CD4-positive, alpha-beta T cell (primary cell): ENCODE measurements around the gene RPL13A. TPM values are rescaled to one million over a fixed set of nuclear protein-coding genes. Genes with fewer than 3 reads are reported as not detected.

Experiments
- ATAC-seq: fragments of 200-7000 bp; cut with Tn5 transposase; one replicate; pipeline ENCODE4 v1.10.0; 2022; ENCODE audit warnings: mild to moderate bottlenecking; ENCODE audit not compliant: poor library complexity
- CTCF ChIA-PET: fragments of 350-600 bp; sonication (Branson Sonifier 250); formaldehyde crosslinking; loops from one replicate; lab custom pipeline; 2021; ENCODE audit warnings: antibody characterized with exemption, inconsistent platforms; lab: Charles Lee
- POLR2A ChIA-PET: fragments of 350-600 bp; sonication (Branson Sonifier 250); formaldehyde crosslinking; loops from one replicate; lab custom pipeline; 2021; ENCODE audit warnings: antibody characterized with exemption, inconsistent platforms; lab: Charles Lee
- DNase-seq, 14 experiments: peaks; one replicate each; pipeline ENCODE4 v3.0.0-alpha.2; 2013 to 2020; ENCODE audit warnings: mixed read lengths in 2 of 14
- H3K27ac ChIP-seq, 2 donors: one replicate each; pipeline versions ENCODE4 v1.5.1 to v1.7.0; 2013; ENCODE audit warnings: low read length in 2 of 2, low read depth in 1 of 2, mild to moderate bottlenecking in 1 of 2
- H3K27me3 ChIP-seq, 2 experiments: 1 replicate in 1 of 2; 2 replicates in 1 of 2; pipeline versions ENCODE4 v1.6.1 to v1.7.0; 2013; ENCODE audit warnings: low read length in 2 of 2, control low read depth in 1 of 2, mild to moderate bottlenecking in 1 of 2, moderate library complexity in 1 of 2; ENCODE audit not compliant: insufficient read depth in 2 of 2, control insufficient read depth in 1 of 2
- H3K36me3 ChIP-seq: one replicate; pipeline ENCODE4 v1.6.1; 2013; ENCODE audit warnings: low read length, control low read depth; ENCODE audit not compliant: insufficient read depth
- H3K4me1 ChIP-seq: one replicate; pipeline ENCODE4 v1.6.1; 2013; ENCODE audit warnings: low read length, control low read depth; ENCODE audit not compliant: insufficient read depth
- H3K4me3 ChIP-seq: one replicate; pipeline ENCODE4 v1.5.1; 2013; ENCODE audit warnings: mild to moderate bottlenecking, low read length, moderate library complexity
- H3K9me3 ChIP-seq, 2 experiments: 1 replicate in 1 of 2; 2 replicates in 1 of 2; pipeline versions ENCODE4 v1.6.1 to v1.7.0; 2013; ENCODE audit warnings: low read length in 2 of 2, mild to moderate bottlenecking in 2 of 2, control low read depth in 1 of 2, moderate library complexity in 1 of 2; ENCODE audit not compliant: control insufficient read depth in 1 of 2, insufficient read depth in 1 of 2
- H3K27ac Mint-ChIP-seq: one replicate; pipeline ENCODE4 v1.8.0; 2020; ENCODE audit warnings: mixed read lengths
- H3K27me3 Mint-ChIP-seq: one replicate; pipeline ENCODE4 v1.8.0; 2021; ENCODE audit warnings: mixed read lengths
- H3K36me3 Mint-ChIP-seq: one replicate; pipeline ENCODE4 v1.8.0; 2021; ENCODE audit warnings: low read depth, mixed read lengths
- H3K4me1 Mint-ChIP-seq: one replicate; pipeline ENCODE4 v1.8.0; 2021; ENCODE audit warnings: low read depth, mixed read lengths
- H3K4me3 Mint-ChIP-seq: one replicate; pipeline ENCODE4 v1.8.0; 2020; ENCODE audit warnings: mild to moderate bottlenecking, mixed read lengths
- H3K9me3 Mint-ChIP-seq: one replicate; pipeline ENCODE4 v1.8.0; 2020; ENCODE audit warnings: mixed read lengths
- CTCF ChIP-seq: fragments of 200-600 bp; IDR thresholded peaks from one replicate; pipeline ENCODE4 v1.8.0; 2022; ENCODE audit warnings: antibody characterized with exemption, mild to moderate bottlenecking
- intact Hi-C, 2 experiments: fragments of 100-400 bp; cut with DNase I in 1 of 2; cut with micrococcal nuclease in 1 of 2; formaldehyde crosslinking; loops; one replicate each; pipeline versions ENCODE4 v1.15.1 to v1.9.0; 2023 to 2025; cut with DNase I, micrococcal nuclease
- total RNA-seq, 174 experiments: library from RNA in 2 of 174; stranded (reverse) in 2 of 174; gene quantifications; one replicate each; pipeline ENCODE4 v1.2.3 and lab custom pipeline; 2021 to 2026

The RPL13A gene
- total RNA-seq, 2 experiments from 2014 or later, result 5,328 to 5,481 TPM

GRCh38 chr19:49528211-49528771 lies 40.9 kb downstream of the RPL13A start:
- Mint-ChIP-seq H3K27ac (no peak overlapping the region), H3K27me3 (no peaks in the 10 kb centered on the region), H3K4me1 (peaks cover 32% of the 10 kb centered on the region), H3K36me3 (peaks cover 15% of the 10 kb centered on the region), H3K9me3 (no peaks in the 10 kb centered on the region), H3K4me3 (peak overlapping the region; percentile 84)
- TF ChIP-seq CTCF, result no peak
- Histone ChIP-seq H3K36me3 (no peaks in the 10 kb centered on the region), H3K9me3 (no peaks in the 10 kb centered on the region), H3K27ac (no peak overlapping the region), H3K27me3 (no peaks in the 10 kb centered on the region), H3K4me1 (peaks cover 20% of the 10 kb centered on the region), H3K4me3 (peak overlapping the region; percentile 54)
- ChIA-PET POLR2A (interaction anchor here (1.0 to 1.6 kb wide), 9 partner anchors 15 to 62 kb away, joined by 4 to 12 read pairs (median 6); partner anchors contain the start of gene FCGRT), CTCF (interaction anchor here (1.5 to 2.2 kb wide), 2 partner anchors 22 to 42 kb away, joined by 5 to 11 read pairs; no protein-coding TSS in a partner anchor)
- intact Hi-C loops, result loop anchor here in 1 of 2 experiments (2.0 kb wide), 1 partner anchor 15 kb away; the partner anchor contains the start of gene FCGRT
- peak in 1 of 14 experiments; percentile 13 for DNase-seq
- ATAC-seq, result no peak

DNA sequence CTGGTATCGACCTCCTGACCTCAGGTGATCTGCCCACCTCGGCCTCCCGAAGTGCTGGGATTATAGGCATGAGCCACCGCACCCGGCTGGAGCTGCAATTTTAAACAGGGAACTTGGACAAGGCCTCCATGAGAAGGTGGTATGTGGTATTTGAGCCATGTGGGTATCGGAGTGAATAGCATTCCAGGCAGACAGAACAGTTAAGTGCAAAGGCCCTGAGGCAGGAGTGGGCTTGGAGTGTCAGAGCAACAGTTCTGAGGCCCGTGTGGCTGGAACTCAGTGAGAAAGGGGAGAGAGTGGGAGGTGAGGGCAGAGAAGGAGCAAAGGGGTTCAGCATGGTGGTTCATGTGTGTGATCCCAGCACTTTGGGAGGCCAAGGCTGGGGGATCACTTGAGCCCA lies 43.3 kb downstream of the RPL13A start:
- intact Hi-C loops, result no loop called here
- Histone ChIP-seq H3K9me3 (no peaks in the 10 kb centered on the region), H3K4me3 (no peak overlapping the region), H3K27me3 (no peaks in the 10 kb centered on the region), H3K36me3 (no peaks in the 10 kb centered on the region), H3K4me1 (peaks cover 43% of the 10 kb centered on the region), H3K27ac (no peak overlapping the region)
- Mint-ChIP-seq H3K27me3 (no peaks in the 10 kb centered on the region), H3K9me3 (no peaks in the 10 kb centered on the region), H3K27ac (no peak overlapping the region), H3K4me3 (no peak overlapping the region), H3K36me3 (peaks cover 5% of the 10 kb centered on the region), H3K4me1 (peaks cover 42% of the 10 kb centered on the region)
- POLR2A ChIA-PET, result no interaction called here
- CTCF ChIA-PET, result interaction anchor here (0.6 to 1.7 kb wide), 3 partner anchors 16 to 313 kb away, joined by 4 read pairs; no protein-coding TSS in a partner anchor
- DNase-seq (no peak), ATAC-seq (no peak)
- no peak for TF ChIP-seq CTCF

DNA sequence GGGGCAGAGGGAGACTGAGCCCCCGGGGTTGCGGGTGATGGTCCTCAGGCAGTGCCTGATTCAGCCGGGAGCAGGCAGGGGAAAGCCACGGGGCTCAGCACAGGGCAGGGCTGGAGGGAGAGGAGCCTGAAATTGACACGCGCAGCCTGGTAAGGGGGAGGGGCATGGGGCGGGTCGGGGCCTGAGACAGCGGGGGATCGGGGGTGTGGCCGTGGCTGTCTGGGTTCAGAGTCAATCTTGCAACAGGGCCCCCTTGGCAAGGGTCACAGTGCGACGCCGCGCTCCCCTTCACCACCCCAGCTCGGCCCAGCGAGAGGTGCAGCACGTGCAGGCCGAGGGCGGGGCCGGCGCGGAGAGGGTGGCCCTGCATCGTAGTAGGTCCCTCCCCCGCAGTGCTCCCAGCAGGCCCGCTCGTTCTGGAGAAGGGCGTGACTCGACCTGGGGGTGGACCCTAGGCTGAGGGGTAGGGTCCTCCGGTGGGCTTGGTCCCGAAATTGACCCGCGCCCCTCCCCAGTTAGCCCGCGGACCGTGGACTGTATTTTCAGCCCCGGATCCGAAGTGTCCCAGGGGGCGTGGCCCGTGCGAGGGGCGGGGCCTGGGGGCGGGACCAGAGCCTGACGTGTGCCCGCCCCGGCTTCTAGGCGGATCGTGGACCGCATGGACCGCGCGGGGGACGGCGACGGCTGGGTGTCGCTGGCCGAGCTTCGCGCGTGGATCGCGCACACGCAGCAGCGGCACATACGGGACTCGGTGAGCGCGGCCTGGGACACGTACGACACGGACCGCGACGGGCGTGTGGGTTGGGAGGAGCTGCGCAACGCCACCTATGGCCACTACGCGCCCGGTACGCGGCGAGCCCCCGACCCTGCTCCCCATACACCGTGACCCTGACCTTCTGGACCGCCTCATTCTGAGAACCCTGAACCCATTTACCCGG lies 46.4 kb downstream of the RPL13A start:
- H3K36me3 Mint-ChIP-seq, result no peaks in the 10 kb centered on the region
- peak; percentile 91 for ATAC-seq
- Histone ChIP-seq H3K27ac (no peak overlapping the region), H3K4me3 (peak overlapping the region; percentile 70), H3K9me3 (no peaks in the 10 kb centered on the region), H3K4me1 (peaks cover 28% of the 10 kb centered on the region), H3K36me3 (no peaks in the 10 kb centered on the region), H3K27me3 (no peaks in the 10 kb centered on the region)
- H3K9me3 Mint-ChIP-seq, result no peaks in the 10 kb centered on the region
- H3K4me1 Mint-ChIP-seq, result peaks cover 27% of the 10 kb centered on the region
- H3K4me3 Mint-ChIP-seq, result peak overlapping the region; percentile 93
- no peaks in the 10 kb centered on the region for H3K27me3 Mint-ChIP-seq
- ChIA-PET CTCF (interaction anchor here (1.0 to 4.3 kb wide), 9 partner anchors 13 to 107 kb away, joined by 3 to 31 read pairs (median 5); partner anchors contain the start of gene RRAS), POLR2A (interaction anchor here (0.6 to 3.1 kb wide), 19 partner anchors 13 to 344 kb away, joined by 3 to 19 read pairs (median 4); partner anchors contain the start of genes FCGRT, PIH1D1, PRMT1 and PRR12)
- intact Hi-C loops, result loop anchor here in 1 of 2 experiments (1.0 kb wide), 1 partner anchor 34 kb away; no protein-coding TSS in a partner anchor
- H3K27ac Mint-ChIP-seq, result peak overlapping the region; percentile 71
- TF ChIP-seq CTCF, result peak; percentile 38
- peak; percentile 72 to 92 (median 82) for DNase-seq
